GM12878 (cell line): ENCODE data around the gene HNRNPU.

ENCODE experiments used
- RFX5 ChIP-seq: IDR thresholded peaks from 2 replicates; pipeline ENCODE4 v1.6.1; 2011; ENCODE audit warnings: low read depth, low read length, improper control_type of control experiment
- ZNF274 ChIP-seq: IDR thresholded peaks from one replicate; pipeline ENCODE4 v1.8.0; 2011; ENCODE audit not compliant: insufficient read length, insufficient read depth

DNA sequence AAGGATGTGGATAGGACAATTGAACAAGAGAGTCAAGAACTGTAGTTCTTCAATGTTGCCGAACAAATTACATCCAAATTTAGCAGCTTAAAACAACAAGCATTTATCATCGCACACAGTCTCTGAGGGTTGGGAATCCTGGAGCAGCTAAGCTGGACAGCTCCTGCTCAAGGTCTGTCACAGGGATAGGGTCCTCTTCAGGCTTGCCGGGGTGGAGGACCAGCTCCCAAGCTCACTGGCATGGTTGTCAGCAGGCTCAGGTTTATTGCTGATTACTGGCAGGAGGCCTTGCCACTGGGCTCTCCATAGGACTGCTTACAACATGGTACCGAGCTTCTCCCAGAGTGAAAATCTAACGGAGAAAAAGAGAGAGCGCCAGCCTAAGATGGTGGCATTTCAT lies 51.0 kb downstream of the HNRNPU start:
- TF ChIP-seq RFX5 (no peak), ZNF274 (no peak)
